H1 (cell line): ENCODE results near the gene CHRD. TPM values are rescaled to one million over a fixed set of nuclear protein-coding genes. Genes with fewer than 3 reads are reported as not detected.

Experiments used
- CHD1 ChIP-seq: IDR thresholded peaks from 2 replicates; pipeline ENCODE4 v1.6.1; 2012; ENCODE audit warnings: low read depth, low read length, improper control_type of control experiment
- CTBP2 ChIP-seq: IDR thresholded peaks from 2 replicates; pipeline ENCODE4 v1.7.0; 2011; ENCODE audit warnings: borderline replicate concordance, mild to moderate bottlenecking, moderate library complexity, mixed read lengths, low read length; ENCODE audit not compliant: insufficient read depth, insufficient read length
- polyA plus RNA-seq, 7 experiments: library from polyadenylated mRNA; depleted of rRNA in 3 of 7; stranded (reverse) in 5 of 7; unstranded in 2 of 7; fragments of >200 nt in 5 of 7; fragments of 200-250 nt in 2 of 7; gene quantifications; 1 replicate in 5 of 7; 2 replicates in 1 of 7; 4 replicates in 1 of 7; pipeline versions ENCODE4 v1.2.1 to v1.2.3, GENCODE V29; 2011 to 2013; ENCODE audit warnings: missing spikeins in 2 of 7, mixed read lengths in 2 of 7
- total RNA-seq: library from RNA; stranded (reverse); fragmentation: NEBNext Ultra II Directional; extraction: Animal tissue kit (Norgen Biotek cat#: 25700); gene quantifications from 2 replicates; pipeline ENCODE4 v1.2.1, GENCODE V29; 2021

CHRD gene
- total and polyA plus RNA-seq, 2 of the 8 experiments (the other 6 are each of a cell fraction or from before 2014, with no cell fraction given) = 0.62 to 0.86 TPM

GRCh38 chr3:184387174-184387714, 7.4 kb downstream of the CHRD start (continued):
- TF ChIP-seq CTBP2 (no peak), CHD1 (no peak)
- TF ChIP-seq, all 59 proteins: peak for 0
